ENCODE data around the gene SYT7. TPM values are rescaled to one million over a fixed set of nuclear protein-coding genes. Genes with fewer than 3 reads are reported as not detected.

Gene SYT7
- total and polyA plus RNA-seq, 2 donors (not counting 1 experiment from before 2014, with no cell fraction given): not detected

DNA sequence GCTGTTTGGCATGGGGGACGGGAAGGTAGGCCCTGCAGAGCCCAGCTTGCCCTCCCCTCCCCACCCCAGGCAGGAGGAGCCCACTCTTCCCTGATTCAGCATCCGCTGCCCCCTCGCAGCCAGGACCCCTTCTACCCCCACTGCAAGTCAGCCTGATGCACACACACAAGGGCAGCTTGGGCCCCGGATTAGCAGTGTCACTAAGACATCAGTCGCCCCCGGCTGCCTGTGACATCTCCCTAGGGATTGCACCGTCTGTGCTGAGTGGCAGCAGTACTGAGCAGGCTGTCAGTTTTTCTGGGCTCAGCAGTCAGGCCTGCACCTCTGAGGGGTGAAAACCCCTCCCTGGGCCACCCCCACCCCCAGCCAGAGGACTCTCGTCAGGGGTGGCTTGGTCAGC is 30.4 kb upstream of the SYT7 start:
- no peaks in the 10 kb centered on the region for H3K36me3 ChIP-seq (replicated peaks in 1 of 2; ENCODE audit: control extremely low read depth in 1 of 2, control insufficient read depth in 1 of 2, extremely low read depth in 1 of 2, insufficient read depth in 2 of 2, low read length in 1 of 2)
- H3K4me2 ChIP-seq (replicated peaks; ENCODE audit: low read depth, low read length, poor library complexity, severe bottlenecking): no peak overlapping the region
- H3K4me3 ChIP-seq (ENCODE audit: control extremely low read depth in 1 of 5, extremely low read depth in 1 of 5, insufficient read depth in 1 of 5, low read depth in 2 of 5, low read length in 4 of 5): no peak overlapping the region
- CTCF ChIA-PET: no interaction called here
- no peaks in the 10 kb centered on the region for H3K4me1 Mint-ChIP-seq
- peaks cover 0 to 15% (median 0%) of the 10 kb centered on the region in 4 experiments for H3K27me3 ChIP-seq (replicated peaks in 1 of 4; ENCODE audit: control extremely low read depth in 1 of 4, control insufficient read depth in 3 of 4, insufficient read depth in 4 of 4, low read length in 3 of 4)
- no peaks in the 10 kb centered on the region for H3K79me2 ChIP-seq (ENCODE audit: control insufficient read depth, insufficient read depth, low read length)
- H3K9me3 ChIP-seq (ENCODE audit: control extremely low read depth in 1 of 3, control insufficient read depth in 2 of 3, insufficient read depth in 1 of 3, low read length in 2 of 3): peaks cover 0 to 1% (median 0%) of the 10 kb centered on the region in 3 donors
- no peaks in the 10 kb centered on the region for H4K20me1 ChIP-seq (ENCODE audit: control insufficient read depth, insufficient read depth, low read length, poor library complexity, severe bottlenecking)
- H3K4me3 Mint-ChIP-seq: no peak overlapping the region
- no peak for DNase-seq
- ATAC-seq (ENCODE audit: low read depth): no peak
- no peaks in the 10 kb centered on the region for H3K9me3 Mint-ChIP-seq (ENCODE audit: insufficient read depth)
- H3K9ac ChIP-seq (ENCODE audit: low read length): no peak overlapping the region
- no peak overlapping the region for H3K27ac Mint-ChIP-seq
- WGBS (ENCODE audit: insufficient coverage): 45% methylated on average over 6 of the region's 8 CpGs
- TF ChIP-seq EZH2 (IDR thresholded peaks at IDR 0.05; ENCODE audit: borderline replicate concordance, insufficient read depth, low read depth, low read length, poor library complexity, severe bottlenecking): no peak
- no peak for TF ChIP-seq CTCF (IDR thresholded peaks at IDR 0.05)
- no peak overlapping the region for H2AFZ ChIP-seq (ENCODE audit: insufficient read depth, low read depth, low read length, poor library complexity, severe bottlenecking)
- H3K4me1 ChIP-seq (ENCODE audit: control insufficient read depth in 2 of 2, insufficient read depth in 2 of 2, low read length in 2 of 2): no peaks in the 10 kb centered on the region
- POLR2A ChIA-PET: interaction anchor here (0.6 kb wide), 1 partner anchor 340 kb away, joined by 4 read pairs; no protein-coding TSS in a partner anchor
- intact Hi-C loops (cut with micrococcal nuclease): no loop called here
- H3K27ac ChIP-seq (ENCODE audit: low read length in 2 of 2): no peak overlapping the region
- peaks cover 33% of the 10 kb centered on the region for H3K27me3 Mint-ChIP-seq

GRCh38 chr11:61610905-61611304 is 30.0 kb upstream of the SYT7 start:
- Mint-ChIP-seq H3K27me3 (peaks cover 37% of the 10 kb centered on the region), H3K4me1 (no peaks in the 10 kb centered on the region)

More at GRCh38 chr11:61610905-61611304, 30.0 kb upstream of the SYT7 start:
- Mint-ChIP-seq H3K4me3 (no peak overlapping the region), H3K27ac (no peak overlapping the region), H3K9me3 (ENCODE audit: insufficient read depth) (no peaks in the 10 kb centered on the region)
- no peak overlapping the region for H2AFZ ChIP-seq (ENCODE audit: insufficient read depth, low read depth, low read length, poor library complexity, severe bottlenecking)
- POLR2A ChIA-PET: no interaction called here
- TF ChIP-seq CTCF (IDR thresholded peaks at IDR 0.05) (no peak), EZH2 (IDR thresholded peaks at IDR 0.05; ENCODE audit: borderline replicate concordance, insufficient read depth, low read depth, low read length, poor library complexity, severe bottlenecking) (no peak)
- H3K9ac ChIP-seq (ENCODE audit: low read length): no peak overlapping the region
- CTCF ChIA-PET: no interaction called here
- H3K4me3 ChIP-seq (ENCODE audit: control extremely low read depth in 1 of 5, extremely low read depth in 1 of 5, insufficient read depth in 1 of 5, low read depth in 2 of 5, low read length in 4 of 5): no peak overlapping the region
- H3K4me1 ChIP-seq (ENCODE audit: control insufficient read depth in 2 of 2, insufficient read depth in 2 of 2, low read length in 2 of 2): no peaks in the 10 kb centered on the region
- no peak overlapping the region for H3K27ac ChIP-seq (ENCODE audit: low read length in 2 of 2)
- H3K79me2 ChIP-seq (ENCODE audit: control insufficient read depth, insufficient read depth, low read length): no peaks in the 10 kb centered on the region
- no peaks in the 10 kb centered on the region for H4K20me1 ChIP-seq (ENCODE audit: control insufficient read depth, insufficient read depth, low read length, poor library complexity, severe bottlenecking)
- no peaks in the 10 kb centered on the region for H3K36me3 ChIP-seq (replicated peaks in 1 of 2; ENCODE audit: control extremely low read depth in 1 of 2, control insufficient read depth in 1 of 2, extremely low read depth in 1 of 2, insufficient read depth in 2 of 2, low read length in 1 of 2)
- H3K27me3 ChIP-seq (replicated peaks in 1 of 4; ENCODE audit: control extremely low read depth in 1 of 4, control insufficient read depth in 3 of 4, insufficient read depth in 4 of 4, low read length in 3 of 4): peaks cover 0 to 15% (median 0%) of the 10 kb centered on the region in 4 experiments
- WGBS (ENCODE audit: insufficient coverage): 87% methylated on average over 8 of the region's 9 CpGs
- ATAC-seq (ENCODE audit: low read depth): no peak
- H3K9me3 ChIP-seq (ENCODE audit: control extremely low read depth in 1 of 3, control insufficient read depth in 2 of 3, insufficient read depth in 1 of 3, low read length in 2 of 3): peaks cover 0 to 1% (median 0%) of the 10 kb centered on the region in 3 donors
- no peak for DNase-seq
- intact Hi-C loops (cut with micrococcal nuclease): no loop called here
- H3K4me2 ChIP-seq (replicated peaks; ENCODE audit: low read depth, low read length, poor library complexity, severe bottlenecking): no peak overlapping the region
